Measurements from ENCODE around the gene ARID1B.

- TF ChIP-seq CTCF (IDR thresholded peaks at IDR 0.05) (no peak), EZH2 (IDR thresholded peaks at IDR 0.05; ENCODE audit: borderline replicate concordance, insufficient read depth, low read depth, low read length, poor library complexity, severe bottlenecking) (no peak)
Observed at GRCh38 chr6:157020881-157021343, 243.7 kb downstream of the ARID1B start.
